Inferior parietal cortex (tissue), 1 donor: ENCODE results near the gene EML5.
A peak's percentile ranks its signal among the peaks of the same experiment; 100 is the strongest.
"Not testable (repeated sequence)": the region's sequence is repeated elsewhere in the genome, so short reads cannot be mapped to it uniquely, and the experiment has no call there.

Experiments
- DNase-seq: peaks from one replicate; pipeline ENCODE4 v3.0.0-alpha.2; 2016; ENCODE audit errors: extremely low spot score

Gene EML5

DNA sequence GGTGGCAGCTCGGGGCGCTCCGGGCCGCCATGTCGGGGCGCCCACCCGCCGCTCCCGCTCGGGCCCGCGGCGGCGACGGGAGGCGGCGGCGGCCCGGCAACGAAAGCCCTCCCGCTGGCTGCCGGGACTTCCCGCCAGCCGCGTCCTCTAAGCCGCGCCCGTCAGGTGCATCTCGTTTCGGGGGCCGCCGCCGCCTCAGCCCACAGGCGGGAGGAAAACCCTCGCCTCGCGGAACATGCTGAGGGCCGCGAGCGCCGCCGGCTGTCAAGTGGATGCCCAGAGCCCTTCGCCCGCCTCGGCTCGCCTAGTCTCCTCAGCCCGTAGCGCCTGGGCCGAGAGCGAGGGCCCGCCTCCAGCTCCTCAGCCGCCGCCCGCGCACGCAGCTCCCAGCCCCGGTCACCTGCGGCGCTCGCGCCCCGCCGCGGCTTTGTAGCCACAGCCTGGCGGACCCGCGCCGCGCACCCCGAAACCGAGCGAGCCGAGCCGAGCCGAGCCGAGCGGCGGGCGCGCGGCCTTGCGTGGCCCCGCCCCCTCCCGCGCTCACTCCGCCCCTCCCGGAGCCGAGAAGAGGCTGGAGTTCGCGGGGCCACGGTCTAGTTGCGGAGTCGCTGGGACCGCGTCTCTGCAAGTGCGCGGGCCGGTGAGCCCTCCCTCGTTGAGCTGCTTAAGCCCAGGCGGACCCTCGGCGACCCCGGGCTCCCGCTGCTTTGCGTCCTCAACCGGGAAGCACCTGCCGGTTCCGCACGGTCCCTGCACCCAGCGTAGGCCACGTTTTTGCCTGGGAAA is at the start of gene EML5:
TSS of gene EML5 (minus strand) at position 481 of the 786 bp plus-strand sequence. CDS start at position 31, 450 bp downstream.
- DNase-seq = peak; percentile 77

- no peak for DNase-seq
Measured at GRCh38 chr14:88842414-88842813, 49.7 kb upstream of the EML5 start.

- DNase-seq = no peak
Measured at GRCh38 chr14:88841741-88842140, 49.0 kb upstream of the EML5 start.

GRCh38 chr14:88840926-88841325 is 48.2 kb upstream of the EML5 start:
- DNase-seq = no peak

DNA sequence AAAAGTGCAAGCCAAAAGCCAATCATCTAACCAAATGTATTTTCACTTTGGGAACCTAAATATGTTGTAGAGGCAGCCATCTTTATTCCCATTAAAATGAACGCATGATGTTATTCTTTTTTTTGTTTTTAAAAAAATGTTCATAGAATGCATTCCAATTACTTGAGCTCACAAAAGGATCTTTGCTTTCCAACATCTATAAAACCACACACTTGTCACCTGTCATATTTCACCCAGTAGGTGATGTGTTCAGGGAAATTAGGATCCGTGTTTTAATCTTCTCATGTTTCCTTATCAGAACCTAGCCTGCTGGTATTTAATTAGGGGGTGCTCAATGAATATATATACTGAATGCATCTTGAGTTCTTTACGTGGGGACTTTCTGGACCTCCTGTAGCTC is 45.3 kb upstream of the EML5 start:
- DNase-seq = no peak

- DNase-seq = no peak
Measured at GRCh38 chr14:88837495-88837894, 44.7 kb upstream of the EML5 start.

DNA sequence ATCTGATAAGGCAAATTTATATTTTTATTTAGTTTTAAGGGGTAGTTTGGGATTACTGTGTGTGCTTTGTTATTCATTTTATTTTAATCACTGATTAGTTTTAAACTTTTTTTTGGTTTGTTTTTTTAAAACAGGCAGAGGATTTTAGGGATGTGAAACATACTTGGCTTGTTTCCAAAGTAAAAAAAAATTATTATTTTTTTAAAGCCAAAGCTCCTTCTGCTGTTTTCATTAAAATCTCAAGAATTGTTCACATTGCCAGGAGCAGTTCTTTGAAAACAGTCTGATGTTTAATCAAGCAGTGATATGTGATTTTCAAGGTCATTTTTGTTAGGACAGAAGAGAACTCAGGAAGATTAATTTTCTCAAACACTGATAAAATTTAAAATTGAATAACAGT is 42.9 kb upstream of the EML5 start:
- no peak for DNase-seq

DNA sequence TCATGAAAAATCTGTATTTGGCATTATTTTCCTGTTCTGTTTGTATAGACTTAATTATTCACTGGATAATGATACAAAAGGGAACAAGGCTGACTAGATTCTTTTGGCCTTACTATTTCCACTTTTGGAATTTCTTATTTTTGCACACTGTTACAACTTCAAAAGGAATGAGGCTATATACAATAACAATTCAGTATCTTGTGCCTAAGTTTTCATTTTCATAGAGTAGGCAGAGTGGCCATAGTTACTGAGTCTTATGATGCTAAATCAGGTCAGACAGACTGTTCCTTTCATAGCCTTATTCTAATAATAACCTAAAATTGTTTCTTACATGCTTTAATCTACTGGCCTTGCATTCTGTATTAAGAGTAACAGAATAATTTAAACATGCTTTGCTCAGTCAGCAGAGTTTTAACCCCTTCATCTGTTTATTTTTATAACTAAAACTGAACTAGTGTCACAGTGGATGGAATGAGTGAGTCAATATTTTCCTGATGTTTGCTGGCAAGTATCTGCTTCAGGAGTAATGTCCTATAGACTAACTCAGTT is 42.2 kb upstream of the EML5 start:
- DNase-seq = no peak

GRCh38 chr14:88831284-88831683 is 38.5 kb upstream of the EML5 start:
- DNase-seq = no peak

DNA sequence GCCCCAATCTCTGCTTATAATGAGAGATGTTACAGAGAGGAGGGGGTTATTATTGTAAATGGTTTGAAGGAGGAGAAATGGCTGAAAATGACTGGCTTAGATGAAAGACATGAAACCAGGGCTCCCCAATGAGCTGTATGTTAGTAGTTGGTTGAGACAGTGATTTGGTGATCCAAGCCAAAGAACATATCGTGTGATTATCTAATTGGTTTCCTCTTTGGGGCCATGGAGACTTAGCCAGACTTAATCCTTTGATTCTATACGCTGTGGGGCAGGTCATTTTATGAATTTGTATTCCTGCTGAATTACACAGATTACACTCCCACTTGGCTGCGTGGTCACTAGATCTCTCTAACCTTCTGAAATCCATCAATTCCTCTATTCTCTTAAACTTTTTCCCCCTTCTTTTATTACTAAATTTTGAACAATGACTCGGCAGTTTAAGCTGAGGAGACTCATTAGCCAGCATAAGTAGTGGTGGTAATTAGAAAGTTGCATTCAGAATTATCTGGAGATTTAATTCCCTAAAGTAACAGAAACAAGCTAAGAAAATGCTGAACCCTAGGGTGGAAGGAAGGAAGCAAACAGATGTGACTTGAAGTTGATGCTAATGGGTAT is 37.0 kb upstream of the EML5 start:
- no peak for DNase-seq

DNA sequence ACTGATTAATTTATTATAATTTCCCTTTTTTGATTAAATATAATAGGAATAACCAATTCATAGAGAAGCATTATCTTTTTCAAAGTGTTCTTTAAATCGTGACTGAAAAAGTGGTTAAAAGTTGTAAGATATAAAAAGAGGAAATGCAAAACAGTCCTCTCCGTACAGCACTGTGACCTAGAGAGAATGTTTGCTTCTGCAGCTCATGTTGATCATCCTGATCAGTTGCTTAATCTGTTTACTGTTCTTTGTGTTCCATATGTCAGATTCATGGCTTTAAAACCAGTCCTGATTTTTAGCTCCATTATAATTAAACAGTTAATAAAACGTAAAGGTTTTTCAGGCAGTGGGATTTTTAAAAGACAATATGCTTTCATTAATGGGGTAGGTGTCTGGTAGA is 36.4 kb upstream of the EML5 start:
- no peak for DNase-seq

- DNase-seq = peak; percentile 56
Measured at GRCh38 chr14:88825503-88825902, 32.8 kb upstream of the EML5 start.

DNA sequence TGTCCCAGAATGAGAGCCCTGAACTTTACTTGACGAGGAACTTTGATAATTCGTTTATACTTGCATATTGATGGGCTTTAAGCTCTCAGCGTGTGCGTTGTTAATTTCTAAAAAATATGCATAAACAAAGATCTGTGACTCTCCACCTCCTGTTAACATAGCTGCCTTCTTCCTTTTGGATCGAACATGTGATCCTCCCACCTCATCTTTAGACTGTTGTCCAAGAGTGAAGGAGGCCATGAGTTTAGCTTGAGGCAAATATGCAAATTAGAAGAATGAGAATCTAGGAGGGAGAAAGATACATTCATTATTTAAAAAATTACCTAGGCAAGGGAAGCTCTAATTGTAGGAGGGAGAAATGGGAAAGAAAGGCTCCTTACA is 32.3 kb upstream of the EML5 start:
- no peak for DNase-seq

- DNase-seq = peak; percentile 79
Measured at GRCh38 chr14:88824314-88825077, 31.7 kb upstream of the EML5 start, which contains the start of gene TTC8. Gene TTC8, plus strand, starts transcription at chr14:88824651. Its CDS starts 57 bp downstream, at chr14:88824708.

DNA sequence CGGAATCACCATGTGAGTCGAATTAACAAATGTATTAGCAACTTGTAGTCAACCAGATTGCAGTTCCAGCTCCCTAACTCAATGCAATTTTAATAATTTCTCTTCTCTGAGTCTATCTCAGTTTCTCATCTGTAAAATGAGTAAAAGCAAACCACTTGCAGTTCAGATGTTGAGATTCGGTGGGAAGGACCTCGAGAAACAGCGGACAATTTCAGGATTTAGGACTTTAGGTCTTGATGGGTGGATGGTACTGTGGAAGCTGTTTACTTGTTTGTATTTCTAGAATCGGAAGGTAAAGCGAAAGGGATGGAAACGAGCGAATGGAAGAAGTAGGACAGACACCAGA is 31.2 kb upstream of the EML5 start:
- DNase-seq = no peak

GRCh38 chr14:88821888-88822287 is 29.1 kb upstream of the EML5 start:
- no peak for DNase-seq

DNA sequence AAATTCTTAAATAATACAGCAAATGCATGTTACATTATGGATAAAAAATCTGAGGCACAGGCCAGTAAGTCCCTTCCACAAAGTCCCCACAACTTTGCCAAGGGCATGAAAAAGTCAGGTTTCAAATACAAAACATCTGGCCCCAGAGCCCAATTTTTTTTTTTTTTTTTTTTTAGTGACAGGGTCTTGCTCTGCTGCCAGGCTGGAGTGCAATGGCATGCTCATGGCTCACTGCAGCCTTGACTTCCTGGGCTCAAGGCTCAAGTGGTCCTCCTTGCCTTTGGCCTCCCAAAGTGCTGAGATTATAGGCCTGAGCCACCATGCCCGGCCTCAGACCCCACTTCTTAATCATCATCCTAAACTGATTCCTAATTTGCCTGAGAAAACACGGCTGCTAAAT is 28.6 kb upstream of the EML5 start:
- DNase-seq = no peak

- not testable (repeated sequence) for DNase-seq
Measured at GRCh38 chr14:88819674-88820073, 26.9 kb upstream of the EML5 start.

GRCh38 chr14:88818018-88818417 is 25.3 kb upstream of the EML5 start:
- DNase-seq = no peak

DNA sequence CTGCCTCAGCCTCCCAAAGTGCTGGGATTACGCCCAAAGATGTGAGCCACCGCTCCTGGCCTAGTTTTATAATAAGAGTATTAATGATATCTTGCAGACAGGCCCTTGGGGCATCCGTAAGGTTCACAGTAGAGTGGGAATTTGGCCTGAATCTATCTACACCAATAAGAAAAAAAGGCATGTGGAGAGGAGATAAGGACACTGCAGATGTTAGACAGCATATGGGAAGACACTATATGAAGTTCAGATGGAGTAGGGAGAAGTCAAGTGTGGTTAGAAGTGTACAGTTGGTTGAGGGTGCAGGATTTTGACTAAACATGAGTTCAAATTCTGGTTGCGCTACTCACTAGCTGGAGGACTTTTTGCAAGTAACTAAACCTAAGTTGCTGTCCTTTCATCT is 23.2 kb upstream of the EML5 start:
- DNase-seq = no peak

GRCh38 chr14:88808359-88808758 is 15.6 kb upstream of the EML5 start:
- DNase-seq = no peak

DNA sequence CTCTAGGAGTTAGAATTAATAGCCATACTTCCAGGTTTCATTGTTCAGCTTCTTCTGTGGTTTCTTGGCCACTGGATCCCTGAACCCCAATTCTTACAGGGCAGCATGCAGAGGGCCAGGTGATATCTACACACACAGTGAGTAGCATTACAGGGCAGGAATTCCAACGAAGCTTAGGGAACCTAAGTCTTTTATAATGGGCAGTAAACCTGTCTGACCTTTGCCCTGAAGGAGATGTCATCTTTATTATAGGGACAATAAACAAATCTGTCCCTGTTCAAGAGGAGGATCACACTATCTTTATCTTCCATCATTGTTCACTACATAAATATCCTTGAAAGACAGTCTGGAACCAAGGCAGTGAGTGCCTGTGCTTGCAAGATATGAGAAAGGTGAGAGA is 11.7 kb upstream of the EML5 start:
- DNase-seq = no peak

GRCh38 chr14:88804035-88804434 is 11.3 kb upstream of the EML5 start:
- no peak for DNase-seq
